ENCODE measurements around the gene DNAJC9. TPM values are rescaled to one million over a fixed set of nuclear protein-coding genes. Genes with fewer than 3 reads are reported as not detected.

DNAJC9 gene
- total and polyA plus RNA-seq, 2 experiments from 2014 or later = 18.6 to 26.6 TPM

DNA sequence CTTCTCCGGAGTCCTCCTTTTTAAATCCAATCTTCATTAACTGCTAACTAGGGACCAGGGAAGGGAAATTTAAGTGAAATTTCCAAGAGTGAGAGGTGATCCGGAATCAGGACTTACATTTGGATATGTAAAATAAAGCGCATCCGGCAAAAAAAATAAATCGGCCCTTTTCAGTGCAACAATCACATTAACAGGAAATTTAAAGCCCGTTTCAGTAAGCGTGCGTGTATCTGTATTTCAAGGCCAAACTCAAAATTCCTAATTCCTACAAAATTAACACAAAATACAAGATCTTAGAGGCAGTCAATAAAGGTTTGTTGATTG is 771 bp downstream of the DNAJC9 start:
- DNase-seq (ENCODE audit: low read depth in 1 of 2, low spot score in 1 of 2) = no peak
- TF ChIP-seq, protein P1, sequence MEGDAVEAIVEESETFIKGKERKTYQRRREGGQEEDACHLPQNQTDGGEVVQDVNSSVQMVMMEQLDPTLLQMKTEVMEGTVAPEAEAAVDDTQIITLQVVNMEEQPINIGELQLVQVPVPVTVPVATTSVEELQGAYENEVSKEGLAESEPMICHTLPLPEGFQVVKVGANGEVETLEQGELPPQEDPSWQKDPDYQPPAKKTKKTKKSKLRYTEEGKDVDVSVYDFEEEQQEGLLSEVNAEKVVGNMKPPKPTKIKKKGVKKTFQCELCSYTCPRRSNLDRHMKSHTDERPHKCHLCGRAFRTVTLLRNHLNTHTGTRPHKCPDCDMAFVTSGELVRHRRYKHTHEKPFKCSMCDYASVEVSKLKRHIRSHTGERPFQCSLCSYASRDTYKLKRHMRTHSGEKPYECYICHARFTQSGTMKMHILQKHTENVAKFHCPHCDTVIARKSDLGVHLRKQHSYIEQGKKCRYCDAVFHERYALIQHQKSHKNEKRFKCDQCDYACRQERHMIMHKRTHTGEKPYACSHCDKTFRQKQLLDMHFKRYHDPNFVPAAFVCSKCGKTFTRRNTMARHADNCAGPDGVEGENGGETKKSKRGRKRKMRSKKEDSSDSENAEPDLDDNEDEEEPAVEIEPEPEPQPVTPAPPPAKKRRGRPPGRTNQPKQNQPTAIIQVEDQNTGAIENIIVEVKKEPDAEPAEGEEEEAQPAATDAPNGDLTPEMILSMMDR (IDR thresholded peaks at IDR 0.05; ENCODE audit: low read depth, low read length) = no peak
- H3K27me3 ChIP-seq = no peaks in the 10 kb centered on the region
- H3K27ac ChIP-seq = peak overlapping the region; percentile 56
- no peaks in the 10 kb centered on the region for H3K9me3 ChIP-seq (ENCODE audit: low read depth)
- peaks cover 25% of the 10 kb centered on the region for H3K36me3 ChIP-seq
- H3K4me1 ChIP-seq (ENCODE audit: low read depth) = peaks cover 13% of the 10 kb centered on the region
- peak overlapping the region; percentile 63 for H3K4me3 ChIP-seq

DNA sequence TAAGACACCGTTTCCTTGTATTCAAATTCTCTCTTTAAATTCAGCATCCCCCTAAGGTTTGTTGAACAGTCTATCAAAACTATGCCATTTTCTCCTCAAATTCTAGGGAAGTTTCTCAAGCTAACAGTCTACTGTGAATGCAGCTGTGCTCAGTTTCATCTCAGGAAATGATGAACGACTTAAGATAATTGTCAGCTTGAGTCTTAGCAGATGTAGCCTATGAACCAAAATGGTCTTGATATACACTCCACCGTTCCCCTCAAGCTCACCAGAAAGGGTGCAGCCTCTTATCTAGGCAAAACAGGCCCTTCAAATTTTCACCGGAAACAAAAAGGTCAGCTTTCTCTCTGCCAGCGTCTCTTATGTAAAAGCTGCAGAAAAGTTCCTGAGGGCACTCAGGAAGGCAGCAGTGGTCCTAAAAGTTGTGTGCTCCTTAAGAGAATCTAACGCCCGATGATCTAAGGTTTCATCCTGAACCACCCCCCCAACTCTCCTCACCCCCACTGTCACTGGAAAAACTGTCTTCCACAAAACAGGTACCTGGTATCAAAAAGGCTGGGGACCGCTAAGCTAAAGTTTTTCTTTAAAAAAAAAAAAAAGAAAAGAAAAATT is 2.1 kb downstream of the DNAJC9 start:
- TF ChIP-seq, protein P1 (IDR thresholded peaks at IDR 0.05; ENCODE audit: low read depth, low read length) = no peak
- Histone ChIP-seq H3K27me3 (no peaks in the 10 kb centered on the region), H3K4me3 (peak overlapping the region; percentile 63), H3K4me1 (ENCODE audit: low read depth) (peaks cover 10% of the 10 kb centered on the region), H3K36me3 (peaks cover 27% of the 10 kb centered on the region), H3K9me3 (ENCODE audit: low read depth) (no peaks in the 10 kb centered on the region), H3K27ac (no peak overlapping the region)
- peak in 1 of 2 donors; percentile 37 for DNase-seq (ENCODE audit: low read depth in 1 of 2, low spot score in 1 of 2)

DNA sequence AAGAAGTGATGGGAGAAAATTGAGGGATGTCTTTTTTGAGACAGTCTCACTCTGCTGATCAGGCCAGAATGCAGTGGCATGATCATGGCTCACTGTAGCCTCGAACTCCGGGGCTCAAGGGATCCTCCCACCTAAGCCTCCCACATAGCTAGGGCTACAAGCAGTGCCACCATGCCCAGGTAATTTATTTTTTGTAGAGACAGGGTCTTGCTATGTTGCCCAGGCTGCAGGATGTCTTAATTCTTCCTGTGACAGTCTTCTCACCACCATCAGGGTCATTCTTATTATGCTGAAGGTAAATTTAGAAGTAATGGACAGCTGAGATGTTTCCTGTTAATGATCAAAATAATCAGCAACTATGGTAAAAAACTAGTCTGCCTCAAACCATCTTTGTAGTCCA is 7.1 kb downstream of the DNAJC9 start:
- H3K4me3 ChIP-seq = no peak overlapping the region
- H3K27me3 ChIP-seq = no peaks in the 10 kb centered on the region
- no peaks in the 10 kb centered on the region for H3K9me3 ChIP-seq (ENCODE audit: low read depth)
- H3K36me3 ChIP-seq = peaks cover 39% of the 10 kb centered on the region
- peaks cover 1% of the 10 kb centered on the region for H3K4me1 ChIP-seq (ENCODE audit: low read depth)
- DNase-seq (ENCODE audit: low read depth in 1 of 2, low spot score in 1 of 2) = no peak
- H3K27ac ChIP-seq = no peak overlapping the region
- TF ChIP-seq, protein P1 (IDR thresholded peaks at IDR 0.05; ENCODE audit: low read depth, low read length) = no peak

- no peaks in the 10 kb centered on the region for H3K4me1 ChIP-seq (ENCODE audit: low read depth)
- H3K4me3 ChIP-seq = no peak overlapping the region
- no peak overlapping the region for H3K27ac ChIP-seq
- no peak for DNase-seq (ENCODE audit: low read depth in 1 of 2, low spot score in 1 of 2)
- no peaks in the 10 kb centered on the region for H3K9me3 ChIP-seq (ENCODE audit: low read depth)
- peaks cover 43% of the 10 kb centered on the region for H3K36me3 ChIP-seq
- TF ChIP-seq, protein P1 (IDR thresholded peaks at IDR 0.05; ENCODE audit: low read depth, low read length) = no peak
- H3K27me3 ChIP-seq = no peaks in the 10 kb centered on the region
Observed at GRCh38 chr10:73238990-73239566, 8.0 kb downstream of the DNAJC9 start.

DNA sequence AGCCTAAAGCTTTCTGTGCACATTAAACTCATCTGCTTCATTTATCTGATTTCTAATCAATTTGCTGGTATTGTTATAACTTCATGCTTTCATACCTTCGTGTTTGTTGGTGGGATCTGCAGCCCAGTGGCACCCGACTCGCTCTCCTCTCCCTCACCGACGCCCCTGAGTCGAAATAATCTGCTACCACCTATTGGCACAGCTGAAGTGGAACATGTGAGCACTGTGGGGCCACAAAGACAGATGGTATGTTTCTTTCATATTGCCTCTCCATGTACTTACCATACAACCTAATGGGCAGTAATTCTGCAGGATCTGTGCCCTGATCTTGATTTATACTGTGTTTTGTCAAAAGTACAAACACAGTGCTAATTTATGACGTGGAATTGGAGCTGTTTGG is 12.4 kb downstream of the DNAJC9 start:
- no peak for DNase-seq (ENCODE audit: low read depth in 1 of 2, low spot score in 1 of 2)
- H3K27ac ChIP-seq = peak overlapping the region; percentile 33
- TF ChIP-seq, protein P1 (IDR thresholded peaks at IDR 0.05; ENCODE audit: low read depth, low read length) = no peak
- no peaks in the 10 kb centered on the region for H3K9me3 ChIP-seq (ENCODE audit: low read depth)
- peaks cover 2% of the 10 kb centered on the region for H3K4me1 ChIP-seq (ENCODE audit: low read depth)
- H3K27me3 ChIP-seq = no peaks in the 10 kb centered on the region
- no peak overlapping the region for H3K4me3 ChIP-seq
- peaks cover 37% of the 10 kb centered on the region for H3K36me3 ChIP-seq
